GM12801 (cell line): ENCODE measurements around the gene TMEM54.

Source experiments
- CTCF ChIP-seq: IDR thresholded peaks from one replicate; pipeline ENCODE4 v1.5.1; 2011; ENCODE audit warnings: control low read depth; ENCODE audit not compliant: insufficient read length; ENCODE audit errors: extremely low read depth

TMEM54 gene

GRCh38 chr1:32887623-32888022, 13.6 kb downstream of the TMEM54 start:
- no peak for TF ChIP-seq CTCF

GRCh38 chr1:32886828-32887414, 14.3 kb downstream of the TMEM54 start:
- no peak for TF ChIP-seq CTCF

- no peak for TF ChIP-seq CTCF
Measured at GRCh38 chr1:32886004-32886827, 15.0 kb downstream of the TMEM54 start, which contains the start of gene HPCA. Gene HPCA, plus strand, starts transcription at chr1:32886491. Its CDS starts 2,408 bp downstream, at chr1:32888899.

- TF ChIP-seq CTCF: no peak
Measured at GRCh38 chr1:32885676-32886003, 15.5 kb downstream of the TMEM54 start.

- TF ChIP-seq CTCF: no peak
Measured at GRCh38 chr1:32884726-32885125, 16.5 kb downstream of the TMEM54 start.

- no peak for TF ChIP-seq CTCF
Measured at GRCh38 chr1:32884032-32884372, 17.2 kb downstream of the TMEM54 start.

GRCh38 chr1:32883338-32884031, 17.7 kb downstream of the TMEM54 start:
- TF ChIP-seq CTCF: no peak
